Activated naive CD4-positive, alpha-beta T cell treated with anti-CD3 and anti-CD28 coated beads for 36 hours (primary cell): ENCODE data around the gene NPFF. TPM values are rescaled to one million over a fixed set of nuclear protein-coding genes. Genes with fewer than 3 reads are reported as not detected.
A peak's percentile ranks its signal among the peaks of the same experiment; 100 is the strongest.

ENCODE experiments used
- CTCF ChIA-PET: fragments of 350-600 bp; sonication (Branson Sonifier 250); formaldehyde crosslinking; loops from one replicate; lab custom pipeline; 2021; ENCODE audit warnings: antibody characterized with exemption; lab: Charles Lee
- DNase-seq: peaks from one replicate; pipeline ENCODE4 v3.0.0-alpha.2; 2020
- H3K27ac Mint-ChIP-seq: one replicate; pipeline ENCODE4 v1.8.0; 2021; ENCODE audit warnings: mild to moderate bottlenecking, mixed read lengths
- H3K27me3 Mint-ChIP-seq: one replicate; pipeline ENCODE4 v1.8.0; 2021; ENCODE audit warnings: low read depth, mixed read lengths
- H3K36me3 Mint-ChIP-seq: one replicate; pipeline ENCODE4 v1.8.0; 2021; ENCODE audit warnings: low read depth, mixed read lengths
- H3K4me1 Mint-ChIP-seq: one replicate; pipeline ENCODE4 v1.8.0; 2021; ENCODE audit warnings: low read depth, mixed read lengths
- H3K4me3 Mint-ChIP-seq: one replicate; pipeline ENCODE4 v1.8.0; 2021; ENCODE audit warnings: mild to moderate bottlenecking, moderate library complexity, mixed read lengths
- H3K9me3 Mint-ChIP-seq: one replicate; pipeline ENCODE4 v1.8.0; 2021; ENCODE audit warnings: mixed read lengths
- intact Hi-C: fragments of 100-400 bp; cut with micrococcal nuclease; formaldehyde crosslinking; loops from one replicate; pipeline ENCODE4 v1.15.1; 2023
- total RNA-seq, 2 experiments: library from RNA; stranded (reverse); gene quantifications; one replicate each; pipeline ENCODE4 v1.2.3, GENCODE V29; 2021

NPFF gene
- total RNA-seq, 2 experiments from 2014 or later = not detected

GRCh38 chr12:53510181-53510812, 3.0 kb upstream of the NPFF start:
- Mint-ChIP-seq H3K4me3 (no peak overlapping the region), H3K36me3 (peaks cover 4% of the 10 kb centered on the region), H3K27me3 (no peaks in the 10 kb centered on the region), H3K9me3 (no peaks in the 10 kb centered on the region), H3K4me1 (peaks cover 3% of the 10 kb centered on the region), H3K27ac (no peak overlapping the region)
- CTCF ChIA-PET = interaction anchor here (0.5 to 4.8 kb wide), 12 partner anchors 10 to 189 kb away, joined by 3 to 58 read pairs (median 8); partner anchors contain the start of genes AAAS, ATP5MC2, MAP3K12 and TARBP2
- no peak for DNase-seq
- intact Hi-C loops = no loop called here

GRCh38 chr12:53508534-53509170, 1.4 kb upstream of the NPFF start:
- no peak overlapping the region for H3K4me3 Mint-ChIP-seq
- intact Hi-C loops = loop anchor here (1.0 kb wide), 4 partner anchors 15 to 184 kb away; no protein-coding TSS in a partner anchor
- H3K36me3 Mint-ChIP-seq = peaks cover 4% of the 10 kb centered on the region
- peak; percentile 93 for DNase-seq
- no peaks in the 10 kb centered on the region for H3K27me3 Mint-ChIP-seq
- CTCF ChIA-PET = interaction anchor here (0.6 to 4.8 kb wide), 45 partner anchors 8 to 483 kb away, joined by 3 to 58 read pairs (median 4); partner anchors contain the start of genes AAAS, AMHR2, ATP5MC2 and MAP3K12
- peaks cover 11% of the 10 kb centered on the region for H3K4me1 Mint-ChIP-seq
- peak overlapping the region; percentile 10 for H3K27ac Mint-ChIP-seq
- no peaks in the 10 kb centered on the region for H3K9me3 Mint-ChIP-seq

- intact Hi-C loops = no loop called here
- H3K9me3 Mint-ChIP-seq = no peaks in the 10 kb centered on the region
- H3K27me3 Mint-ChIP-seq = no peaks in the 10 kb centered on the region
- H3K36me3 Mint-ChIP-seq = peaks cover 4% of the 10 kb centered on the region
- no peak overlapping the region for H3K4me3 Mint-ChIP-seq
- H3K4me1 Mint-ChIP-seq = peaks cover 16% of the 10 kb centered on the region
- CTCF ChIA-PET = interaction anchor here (0.6 to 4.4 kb wide), 14 partner anchors 7 to 239 kb away, joined by 3 to 58 read pairs (median 7); partner anchors contain the start of genes AAAS, AMHR2, ATP5MC2 and MAP3K12
- DNase-seq = no peak
- H3K27ac Mint-ChIP-seq = no peak overlapping the region
These were observed 260 bp upstream of the NPFF start for GRCh38 chr12:53507603-53507885.

GRCh38 chr12:53506450-53506785, 866 bp downstream of the NPFF start:
- H3K4me1 Mint-ChIP-seq = peaks cover 22% of the 10 kb centered on the region
- H3K9me3 Mint-ChIP-seq = no peaks in the 10 kb centered on the region
- H3K4me3 Mint-ChIP-seq = no peak overlapping the region
- intact Hi-C loops = no loop called here
- H3K36me3 Mint-ChIP-seq = peaks cover 4% of the 10 kb centered on the region
- H3K27ac Mint-ChIP-seq = no peak overlapping the region
- no peaks in the 10 kb centered on the region for H3K27me3 Mint-ChIP-seq
- CTCF ChIA-PET = interaction anchor here (0.6 kb wide), 1 partner anchor 147 kb away, joined by 3 read pairs; no protein-coding TSS in a partner anchor
- no peak for DNase-seq

GRCh38 chr12:53505555-53506449, 1.5 kb downstream of the NPFF start:
- Mint-ChIP-seq H3K36me3 (peaks cover 4% of the 10 kb centered on the region), H3K9me3 (no peaks in the 10 kb centered on the region)
- CTCF ChIA-PET = interaction anchor here (0.6 to 1.0 kb wide), 4 partner anchors 15 to 184 kb away, joined by 3 read pairs; partner anchors contain the start of gene AAAS

GRCh38 chr12:53505086-53505485, 2.2 kb downstream of the NPFF start:
- no peak overlapping the region for H3K27ac Mint-ChIP-seq
- no peak overlapping the region for H3K4me3 Mint-ChIP-seq
- intact Hi-C loops = no loop called here

More at GRCh38 chr12:53505555-53506449, 1.5 kb downstream of the NPFF start:
- intact Hi-C loops = no loop called here
- Mint-ChIP-seq H3K27me3 (no peaks in the 10 kb centered on the region), H3K27ac (no peak overlapping the region), H3K4me1 (peaks cover 22% of the 10 kb centered on the region), H3K4me3 (no peak overlapping the region)
- DNase-seq = no peak

GRCh38 chr12:53504004-53504920, 3.0 kb downstream of the NPFF start:
- CTCF ChIA-PET = interaction anchor here (0.5 kb wide), 1 partner anchor 63 kb away, joined by 3 read pairs; no protein-coding TSS in a partner anchor
- H3K4me1 Mint-ChIP-seq = peaks cover 29% of the 10 kb centered on the region
- no peak for DNase-seq
- intact Hi-C loops = loop anchor here (5.0 kb wide), 2 partner anchors 297 to 407 kb away; partner anchors contain the start of genes IGFBP6 and ITGB7
- no peak overlapping the region for H3K4me3 Mint-ChIP-seq
- H3K36me3 Mint-ChIP-seq = peaks cover 4% of the 10 kb centered on the region
- no peaks in the 10 kb centered on the region for H3K27me3 Mint-ChIP-seq
- no peak overlapping the region for H3K27ac Mint-ChIP-seq
- no peaks in the 10 kb centered on the region for H3K9me3 Mint-ChIP-seq

More at GRCh38 chr12:53505086-53505485, 2.2 kb downstream of the NPFF start:
- DNase-seq = peak; percentile 2
- Mint-ChIP-seq H3K36me3 (peaks cover 4% of the 10 kb centered on the region), H3K9me3 (no peaks in the 10 kb centered on the region), H3K4me1 (peaks cover 24% of the 10 kb centered on the region), H3K27me3 (no peaks in the 10 kb centered on the region)
- CTCF ChIA-PET = interaction anchor here (0.5 to 1.0 kb wide), 4 partner anchors 14 to 184 kb away, joined by 3 read pairs; partner anchors contain the start of gene AAAS

- CTCF ChIA-PET = no interaction called here
- Mint-ChIP-seq H3K27ac (no peak overlapping the region), H3K4me1 (peaks cover 35% of the 10 kb centered on the region), H3K36me3 (peaks cover 4% of the 10 kb centered on the region), H3K9me3 (no peaks in the 10 kb centered on the region), H3K27me3 (no peaks in the 10 kb centered on the region), H3K4me3 (no peak overlapping the region)
- intact Hi-C loops = loop anchor here (5.0 kb wide), 2 partner anchors 296 to 406 kb away; partner anchors contain the start of genes IGFBP6 and ITGB7
- no peak for DNase-seq
These were observed 4.1 kb downstream of the NPFF start for GRCh38 chr12:53502983-53503728.

GRCh38 chr12:53502331-53502730, 5.0 kb downstream of the NPFF start:
- no peaks in the 10 kb centered on the region for H3K27me3 Mint-ChIP-seq
- H3K9me3 Mint-ChIP-seq = no peaks in the 10 kb centered on the region
- no peak for DNase-seq
- intact Hi-C loops = loop anchor here (5.0 kb wide), 2 partner anchors 295 to 405 kb away; partner anchors contain the start of genes IGFBP6 and ITGB7
- CTCF ChIA-PET = no interaction called here
- peaks cover 37% of the 10 kb centered on the region for H3K4me1 Mint-ChIP-seq
- peak overlapping the region; percentile 96 for H3K27ac Mint-ChIP-seq
- H3K36me3 Mint-ChIP-seq = peaks cover 4% of the 10 kb centered on the region
- H3K4me3 Mint-ChIP-seq = peak overlapping the region; percentile 81

- H3K27ac Mint-ChIP-seq = peak overlapping the region; percentile 96
- H3K9me3 Mint-ChIP-seq = no peaks in the 10 kb centered on the region
- peak overlapping the region; percentile 81 for H3K4me3 Mint-ChIP-seq
- intact Hi-C loops = loop anchor here (1.0 to 5.0 kb wide), 7 partner anchors 8 to 404 kb away; partner anchors contain the start of genes ATF7, ATP5MC2, ESPL1 and IGFBP6
- DNase-seq = no peak
- H3K36me3 Mint-ChIP-seq = peaks cover 4% of the 10 kb centered on the region
- CTCF ChIA-PET = interaction anchor here (0.9 to 2.8 kb wide), 7 partner anchors 8 to 157 kb away, joined by 3 to 25 read pairs (median 5); no protein-coding TSS in a partner anchor
- no peaks in the 10 kb centered on the region for H3K27me3 Mint-ChIP-seq
- H3K4me1 Mint-ChIP-seq = peaks cover 41% of the 10 kb centered on the region
These were observed 5.6 kb downstream of the NPFF start for GRCh38 chr12:53501615-53502181.
